Sigmoid colon (tissue), 7 donors: ENCODE measurements around the gene DOK5. TPM values are rescaled to one million over a fixed set of nuclear protein-coding genes. Genes with fewer than 3 reads are reported as not detected.

Experiments used
- DNase-seq: peaks from one replicate; pipeline ENCODE4 v3.0.0-alpha.2; 2019
- H3K27ac ChIP-seq, 4 donors: fragments of 200-600 bp; sonication (generic); one replicate each; pipeline ENCODE4 v1.5.1; 2016 to 2019; ENCODE audit warnings: mild to moderate bottlenecking in 1 of 4
- H3K27me3 ChIP-seq, 3 donors: fragments of 200-600 bp; sonication (generic); one replicate each; pipeline ENCODE4 v1.5.1; 2019; ENCODE audit warnings: mild to moderate bottlenecking in 1 of 3
- H3K36me3 ChIP-seq, 4 donors: fragments of 200-600 bp; sonication (generic); one replicate each; pipeline ENCODE4 v1.5.1; 2016 to 2019
- H3K4me1 ChIP-seq, 4 donors: fragments of 200-600 bp; sonication (generic); one replicate each; pipeline ENCODE4 v1.5.1; 2017 to 2019
- H3K4me3 ChIP-seq, 4 donors: fragments of 200-600 bp; sonication (generic); one replicate each; pipeline ENCODE4 v1.5.1; 2017 to 2019; ENCODE audit warnings: mild to moderate bottlenecking in 2 of 4, moderate library complexity in 1 of 4
- H3K9me3 ChIP-seq, 4 donors: fragments of 200-600 bp in 3 of 4; sonication (generic) in 3 of 4; one replicate each; pipeline versions ENCODE4 v1.5.1 to v1.6.1; 2013 to 2019
- EP300 ChIP-seq, 4 donors: sonication (generic); formaldehyde crosslinking; IDR thresholded peaks; one replicate each; pipeline ENCODE4 v1.6.1; 2017; ENCODE audit warnings: antibody characterized with exemption in 4 of 4
- POLR2A ChIP-seq, 2 donors: fragments of 450-650 bp; IDR thresholded peaks; one replicate each; pipeline ENCODE4 v1.6.1; 2016; ENCODE audit warnings: antibody characterized with exemption in 2 of 2, mild to moderate bottlenecking in 2 of 2, moderate library complexity in 2 of 2
- POLR2AphosphoS5 ChIP-seq, 4 donors: sonication (generic); formaldehyde crosslinking; IDR thresholded peaks; one replicate each; pipeline ENCODE4 v1.6.1; 2017; ENCODE audit warnings: antibody characterized with exemption in 4 of 4
- WGBS, 2 donors: extraction: QIAGEN DNeasy Blood & Tissue Kit; methylation state at CpG; one replicate each; pipeline ENCODE4 v1.1.7; 2013; 5-methylcytosine and 5-hydroxymethylcytosine counted together
- intact Hi-C: fragments of 100-400 bp; cut with DNase I; formaldehyde crosslinking; loops from one replicate; pipeline ENCODE4 v1.15.1; 2023
- polyA plus RNA-seq, 3 donors: library from polyadenylated mRNA; stranded (reverse); fragments of 200-250 nt; gene quantifications; one replicate each; pipeline ENCODE4 v1.2.3, GENCODE V29; 2013
- total RNA-seq, 4 donors: library from RNA; depleted of rRNA; stranded (reverse); fragments of >200 nt; gene quantifications; one replicate each; pipeline ENCODE4 v1.1.0, GENCODE V29; 2016
- TF ChIP-seq, protein P1 (sequence below), 4 experiments: fragments of 450-650 bp in 3 of 4; fragments of 200-600 bp in 1 of 4; IDR thresholded peaks; one replicate each; pipeline ENCODE4 v1.5.1; 2016 to 2019; ENCODE audit warnings: antibody characterized with exemption in 4 of 4, mild to moderate bottlenecking in 3 of 4, moderate library complexity in 2 of 4
- donor health status: healthy with polysubstance abuse.
- donor health status: Bipolar disorder and iron deficiency.
- donor health status: healthy.

DOK5 gene
- total and polyA plus RNA-seq, 7 donors: 0.32 to 5.0 (median 1.7) TPM; not detected in 1

DNA sequence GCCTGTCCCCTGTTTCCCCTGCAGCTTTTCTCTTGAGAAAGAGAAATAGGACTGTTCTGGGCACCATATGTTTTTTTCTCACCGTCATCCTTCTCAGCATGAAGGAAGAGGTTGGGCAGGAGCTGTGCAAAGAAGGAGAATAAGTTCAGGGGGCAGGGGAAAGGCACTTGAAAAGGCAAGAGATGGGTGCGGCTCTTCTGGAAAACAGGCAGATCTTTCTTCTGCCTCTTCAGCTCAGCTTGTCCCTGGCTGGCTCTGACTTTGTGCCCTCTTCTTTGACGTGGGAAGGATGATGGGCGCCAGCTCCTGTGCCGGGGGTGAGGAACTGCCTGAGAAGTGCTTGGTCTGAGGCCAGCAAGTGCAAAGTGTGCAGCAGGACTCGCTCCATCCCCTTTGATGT is 206.5 kb downstream of the DOK5 start:
- Histone ChIP-seq H3K4me1 (peaks cover 0 to 16% (median 13%) of the 10 kb centered on the region in 4 donors), H3K4me3 (no peak overlapping the region), H3K27ac (no peak overlapping the region), H3K9me3 (no peaks in the 10 kb centered on the region), H3K27me3 (no peaks in the 10 kb centered on the region), H3K36me3 (no peaks in the 10 kb centered on the region)
- intact Hi-C loops: no loop called here
- TF ChIP-seq EP300 (IDR thresholded peaks at IDR 0.05): no peak
- TF ChIP-seq POLR2AphosphoS5 (IDR thresholded peaks at IDR 0.05): no peak
- TF ChIP-seq POLR2A (IDR thresholded peaks at IDR 0.05): no peak
- TF ChIP-seq, protein P1, sequence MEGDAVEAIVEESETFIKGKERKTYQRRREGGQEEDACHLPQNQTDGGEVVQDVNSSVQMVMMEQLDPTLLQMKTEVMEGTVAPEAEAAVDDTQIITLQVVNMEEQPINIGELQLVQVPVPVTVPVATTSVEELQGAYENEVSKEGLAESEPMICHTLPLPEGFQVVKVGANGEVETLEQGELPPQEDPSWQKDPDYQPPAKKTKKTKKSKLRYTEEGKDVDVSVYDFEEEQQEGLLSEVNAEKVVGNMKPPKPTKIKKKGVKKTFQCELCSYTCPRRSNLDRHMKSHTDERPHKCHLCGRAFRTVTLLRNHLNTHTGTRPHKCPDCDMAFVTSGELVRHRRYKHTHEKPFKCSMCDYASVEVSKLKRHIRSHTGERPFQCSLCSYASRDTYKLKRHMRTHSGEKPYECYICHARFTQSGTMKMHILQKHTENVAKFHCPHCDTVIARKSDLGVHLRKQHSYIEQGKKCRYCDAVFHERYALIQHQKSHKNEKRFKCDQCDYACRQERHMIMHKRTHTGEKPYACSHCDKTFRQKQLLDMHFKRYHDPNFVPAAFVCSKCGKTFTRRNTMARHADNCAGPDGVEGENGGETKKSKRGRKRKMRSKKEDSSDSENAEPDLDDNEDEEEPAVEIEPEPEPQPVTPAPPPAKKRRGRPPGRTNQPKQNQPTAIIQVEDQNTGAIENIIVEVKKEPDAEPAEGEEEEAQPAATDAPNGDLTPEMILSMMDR (IDR thresholded peaks at IDR 0.05): no peak
- WGBS, 2 donors: 23 to 44% methylated on average over 6 of the region's 6 CpGs
- no peak for DNase-seq

DNA sequence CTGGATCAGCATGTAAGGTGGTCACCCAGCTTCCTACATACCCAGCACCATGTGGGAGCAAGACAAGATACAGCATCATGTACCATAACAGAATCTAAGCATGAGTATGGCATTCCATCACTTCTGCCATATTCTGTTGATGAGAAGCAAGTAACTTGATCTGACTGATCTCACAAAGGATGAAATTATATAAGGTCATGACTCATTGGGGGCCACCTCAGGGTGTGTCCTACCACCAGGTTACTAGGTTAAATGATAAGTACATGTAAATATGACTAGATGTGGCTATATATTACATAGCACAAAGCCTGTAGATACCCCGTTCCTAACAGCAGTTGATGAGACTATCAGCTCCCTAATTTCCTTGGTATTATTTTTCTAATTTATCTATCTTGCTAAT is 213.1 kb downstream of the DOK5 start:
- no peak for DNase-seq
- intact Hi-C loops: no loop called here
- Histone ChIP-seq H3K4me1 (no peaks in the 10 kb centered on the region), H3K27me3 (no peaks in the 10 kb centered on the region), H3K27ac (no peak overlapping the region), H3K9me3 (no peaks in the 10 kb centered on the region), H3K36me3 (no peaks in the 10 kb centered on the region), H3K4me3 (no peak overlapping the region)
- 57 to 84% methylated on average over 1 of the region's 1 CpG for WGBS, 2 donors
- TF ChIP-seq POLR2AphosphoS5 (IDR thresholded peaks at IDR 0.05) (no peak), EP300 (IDR thresholded peaks at IDR 0.05) (no peak), POLR2A (IDR thresholded peaks at IDR 0.05) (no peak)
- TF ChIP-seq, protein P1 (IDR thresholded peaks at IDR 0.05): no peak

DNA sequence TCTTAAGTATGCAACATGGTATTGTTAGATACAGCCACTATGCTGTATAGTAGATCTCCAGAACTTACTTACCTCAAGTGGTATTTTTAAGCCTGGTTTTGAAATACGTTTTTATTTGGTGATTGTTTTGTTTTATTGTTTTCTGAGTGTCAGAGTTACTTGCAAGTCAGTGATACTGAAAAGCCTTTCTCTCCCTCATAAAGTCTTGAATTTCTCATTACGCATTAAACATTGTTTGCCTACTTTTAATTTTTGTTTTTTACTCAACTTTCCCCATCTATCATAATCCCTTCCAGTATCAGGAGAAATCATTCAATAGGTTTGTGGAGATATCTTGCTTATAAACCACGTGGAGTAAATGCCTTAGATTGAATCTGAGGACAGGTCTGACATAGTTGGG is 214.9 kb downstream of the DOK5 start:
- Histone ChIP-seq H3K4me3 (no peak overlapping the region), H3K9me3 (no peaks in the 10 kb centered on the region), H3K27ac (no peak overlapping the region), H3K27me3 (no peaks in the 10 kb centered on the region), H3K36me3 (no peaks in the 10 kb centered on the region), H3K4me1 (no peaks in the 10 kb centered on the region)
- 53 to 67% methylated on average over 3 of the region's 3 CpGs for WGBS, 2 donors
- intact Hi-C loops: no loop called here
- TF ChIP-seq POLR2A (IDR thresholded peaks at IDR 0.05) (no peak), EP300 (IDR thresholded peaks at IDR 0.05) (no peak), POLR2AphosphoS5 (IDR thresholded peaks at IDR 0.05) (no peak)
- TF ChIP-seq, protein P1 (IDR thresholded peaks at IDR 0.05): no peak
- no peak for DNase-seq

DNA sequence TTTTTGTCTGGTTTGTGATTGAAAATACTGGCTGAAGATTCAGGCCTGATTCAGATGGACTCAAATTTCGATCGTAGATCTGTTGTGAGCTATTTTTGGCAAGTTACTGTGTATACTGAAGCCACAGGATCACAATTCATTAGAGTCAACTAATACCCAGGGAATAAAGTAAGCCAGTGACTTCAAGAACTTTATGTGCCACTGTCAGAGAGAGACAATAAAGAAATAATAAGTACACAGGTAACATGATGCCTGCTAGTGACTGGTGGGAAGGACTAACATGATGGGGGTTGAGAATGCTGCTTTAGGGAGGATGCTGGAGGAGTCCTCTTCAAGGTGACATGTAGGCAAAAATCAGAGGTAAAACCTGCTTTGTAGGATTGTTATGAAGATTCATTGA is 215.9 kb downstream of the DOK5 start:
- Histone ChIP-seq H3K4me1 (no peaks in the 10 kb centered on the region), H3K27me3 (no peaks in the 10 kb centered on the region), H3K27ac (no peak overlapping the region), H3K4me3 (no peak overlapping the region), H3K9me3 (no peaks in the 10 kb centered on the region), H3K36me3 (no peaks in the 10 kb centered on the region)
- DNase-seq: no peak
- intact Hi-C loops: no loop called here
- no peak for TF ChIP-seq POLR2A (IDR thresholded peaks at IDR 0.05)
- no peak for TF ChIP-seq EP300 (IDR thresholded peaks at IDR 0.05)
- TF ChIP-seq, protein P1 (IDR thresholded peaks at IDR 0.05): no peak
- TF ChIP-seq POLR2AphosphoS5 (IDR thresholded peaks at IDR 0.05): no peak
- WGBS, 2 donors: 73 to 74% methylated on average over 2 of the region's 2 CpGs

DNA sequence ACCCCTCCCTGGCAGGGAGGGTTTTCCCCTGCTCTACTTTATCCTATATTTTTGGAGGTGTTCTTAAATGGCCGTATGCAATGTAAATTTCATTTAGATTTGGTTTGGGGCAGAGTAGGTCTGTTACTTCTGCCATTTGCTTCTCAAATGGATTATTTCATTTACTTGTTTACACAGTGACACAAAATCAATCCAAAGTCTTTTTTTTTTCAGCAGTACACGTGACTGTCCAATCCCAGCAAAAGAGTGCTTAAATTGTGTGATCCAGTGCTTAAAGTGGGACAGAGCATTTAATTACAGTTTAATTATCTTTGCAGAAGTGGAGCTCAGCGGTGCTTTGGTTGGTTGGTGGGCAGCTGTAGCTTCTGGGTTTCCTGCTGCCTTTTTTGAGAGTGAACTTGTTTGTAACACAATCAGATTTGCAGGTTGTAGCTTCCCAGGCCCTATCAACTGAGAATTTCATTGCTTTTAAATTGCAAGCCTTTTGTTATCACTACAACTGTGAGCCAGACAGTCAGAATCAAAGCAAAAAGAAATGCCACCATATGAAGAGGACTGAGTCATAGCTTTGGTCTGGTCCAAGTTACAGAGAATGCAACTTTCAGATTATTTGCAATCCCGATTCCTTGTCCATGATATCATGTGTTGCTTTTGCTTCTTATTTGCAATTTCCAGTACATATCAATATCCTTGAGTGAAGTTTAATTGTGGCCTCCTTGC is 216.9 kb downstream of the DOK5 start:
- intact Hi-C loops: no loop called here
- no peaks in the 10 kb centered on the region for H3K36me3 ChIP-seq
- H3K4me3 ChIP-seq: no peak overlapping the region
- H3K9me3 ChIP-seq: no peaks in the 10 kb centered on the region
- H3K4me1 ChIP-seq: no peaks in the 10 kb centered on the region
- H3K27me3 ChIP-seq: no peaks in the 10 kb centered on the region
- DNase-seq: no peak
- no peak overlapping the region for H3K27ac ChIP-seq
- 47 to 69% methylated on average over 4 of the region's 4 CpGs for WGBS, 2 donors
- TF ChIP-seq EP300 (IDR thresholded peaks at IDR 0.05) (no peak), POLR2AphosphoS5 (IDR thresholded peaks at IDR 0.05) (no peak), POLR2A (IDR thresholded peaks at IDR 0.05) (no peak)
- TF ChIP-seq, protein P1 (IDR thresholded peaks at IDR 0.05): no peak
